Astrocyte of the cerebellum (primary cell): ENCODE measurements around the gene CXCR6.

Experiments
- DNase-seq: peaks from one replicate; pipeline ENCODE4 v3.0.0-alpha.2; 2011; ENCODE audit warnings: low read depth
- H3K4me3 ChIP-seq: 2 replicates; pipeline ENCODE4 v1.5.1; 2011; ENCODE audit warnings: mild to moderate bottlenecking, low read depth, low read length, moderate library complexity
- in situ Hi-C: cut with HindIII; loops from 2 replicates; pipeline ENCODE4 v1.10.0; 2017; ENCODE audit warnings: low sequenced_read_pairs
- TF ChIP-seq, protein P1 (sequence below): IDR thresholded peaks from 2 replicates; pipeline ENCODE4 v1.5.1; 2012; ENCODE audit warnings: low read length, low read depth, moderate library complexity, mild to moderate bottlenecking; ENCODE audit errors: missing control alignments

Gene CXCR6

GRCh38 chr3:45976191-45977091 lies 33.2 kb downstream of the CXCR6 start:
- H3K4me3 ChIP-seq = no peak overlapping the region
- TF ChIP-seq, protein P1, sequence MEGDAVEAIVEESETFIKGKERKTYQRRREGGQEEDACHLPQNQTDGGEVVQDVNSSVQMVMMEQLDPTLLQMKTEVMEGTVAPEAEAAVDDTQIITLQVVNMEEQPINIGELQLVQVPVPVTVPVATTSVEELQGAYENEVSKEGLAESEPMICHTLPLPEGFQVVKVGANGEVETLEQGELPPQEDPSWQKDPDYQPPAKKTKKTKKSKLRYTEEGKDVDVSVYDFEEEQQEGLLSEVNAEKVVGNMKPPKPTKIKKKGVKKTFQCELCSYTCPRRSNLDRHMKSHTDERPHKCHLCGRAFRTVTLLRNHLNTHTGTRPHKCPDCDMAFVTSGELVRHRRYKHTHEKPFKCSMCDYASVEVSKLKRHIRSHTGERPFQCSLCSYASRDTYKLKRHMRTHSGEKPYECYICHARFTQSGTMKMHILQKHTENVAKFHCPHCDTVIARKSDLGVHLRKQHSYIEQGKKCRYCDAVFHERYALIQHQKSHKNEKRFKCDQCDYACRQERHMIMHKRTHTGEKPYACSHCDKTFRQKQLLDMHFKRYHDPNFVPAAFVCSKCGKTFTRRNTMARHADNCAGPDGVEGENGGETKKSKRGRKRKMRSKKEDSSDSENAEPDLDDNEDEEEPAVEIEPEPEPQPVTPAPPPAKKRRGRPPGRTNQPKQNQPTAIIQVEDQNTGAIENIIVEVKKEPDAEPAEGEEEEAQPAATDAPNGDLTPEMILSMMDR = no peak
- DNase-seq = no peak
- in situ Hi-C loops = no loop called here

GRCh38 chr3:45978006-45978761 lies 34.9 kb downstream of the CXCR6 start:
- no peak for DNase-seq
- TF ChIP-seq, protein P1 = no peak
- H3K4me3 ChIP-seq = no peak overlapping the region
- in situ Hi-C loops = no loop called here

DNA sequence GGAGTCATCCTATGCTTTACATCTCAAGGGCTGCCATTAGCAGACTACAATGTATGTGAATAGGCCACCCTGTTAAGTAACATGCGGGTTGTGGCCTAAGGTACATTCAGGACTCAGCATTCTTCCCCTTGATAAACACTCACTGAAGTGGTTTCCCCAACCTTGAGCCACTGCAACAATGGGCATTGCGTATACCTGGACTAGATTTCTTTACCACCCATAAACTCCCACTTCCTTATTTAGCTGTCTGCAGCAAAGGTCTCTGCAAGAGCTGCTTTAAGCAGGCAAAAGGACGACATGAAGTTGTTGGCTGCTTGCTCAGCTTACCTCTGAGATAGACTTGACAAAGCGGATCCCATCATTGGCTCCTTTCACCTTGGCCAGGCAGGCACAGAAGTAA lies 36.1 kb downstream of the CXCR6 start:
- no peak overlapping the region for H3K4me3 ChIP-seq
- TF ChIP-seq, protein P1 = no peak
- in situ Hi-C loops = no loop called here
- no peak for DNase-seq

- H3K4me3 ChIP-seq = no peak overlapping the region
- DNase-seq = no peak
- in situ Hi-C loops = loop anchor here (5.0 kb wide), 1 partner anchor 97 kb away; no protein-coding TSS in a partner anchor
- TF ChIP-seq, protein P1 = no peak
These were observed 37.1 kb downstream of the CXCR6 start for GRCh38 chr3:45980229-45980813.

- TF ChIP-seq, protein P1 = no peak
- DNase-seq = no peak
- no peak overlapping the region for H3K4me3 ChIP-seq
- in situ Hi-C loops = loop anchor here (5.0 kb wide), 1 partner anchor 96 kb away; no protein-coding TSS in a partner anchor
These were observed 37.6 kb downstream of the CXCR6 start for GRCh38 chr3:45980819-45981218.
